Fibroblast of lung (primary cell): ENCODE data around the gene SP140L. TPM values are rescaled to one million over a fixed set of nuclear protein-coding genes. Genes with fewer than 3 reads are reported as not detected.

Source experiments
- DNase-seq, 2 donors: peaks; one replicate each; pipeline versions ENCODE4 v3.0.0 to v3.0.0-alpha.2; 2010; ENCODE audit warnings: low read depth in 2 of 2
- H2AFZ ChIP-seq: 2 replicates; pipeline ENCODE4 v1.5.1; 2012; ENCODE audit warnings: low read length, control low read depth, inconsistent platforms
- H3K27ac ChIP-seq: 2 replicates; pipeline ENCODE4 v1.5.1; 2011; ENCODE audit warnings: low read length, control low read depth; ENCODE audit not compliant: insufficient read depth
- H3K27me3 ChIP-seq: 2 replicates; pipeline ENCODE4 v1.5.1; 2011; ENCODE audit warnings: mild to moderate bottlenecking, low read length; ENCODE audit not compliant: control insufficient read depth, insufficient read depth
- H3K36me3 ChIP-seq: 2 replicates; pipeline ENCODE4 v1.5.1; 2011; ENCODE audit warnings: low read length; ENCODE audit not compliant: control insufficient read depth, insufficient read depth
- H3K4me1 ChIP-seq: 2 replicates; pipeline ENCODE4 v1.5.1; 2011; ENCODE audit warnings: low read length; ENCODE audit not compliant: control insufficient read depth, insufficient read depth; ENCODE audit errors: extremely low read depth
- H3K4me2 ChIP-seq: 2 replicates; pipeline ENCODE4 v1.5.1; 2011; ENCODE audit warnings: low read length, control low read depth; ENCODE audit not compliant: insufficient read depth; ENCODE audit errors: extremely low read depth
- H3K4me3 ChIP-seq, 4 experiments: fragments of 200-600 bp in 1 of 4; sonication (generic) in 1 of 4; replicated peaks in 1 of 4; 2 replicates each; pipeline ENCODE4 v1.5.1; 2011 to 2016; ENCODE audit warnings: low read length in 4 of 4, low read depth in 3 of 4, mild to moderate bottlenecking in 3 of 4, control low read depth in 2 of 4, inconsistent platforms in 1 of 4, mixed read lengths in 1 of 4; ENCODE audit not compliant: insufficient read depth in 1 of 4; ENCODE audit errors: control extremely low read depth in 1 of 4
- H3K79me2 ChIP-seq: 2 replicates; pipeline ENCODE4 v1.5.1; 2012; ENCODE audit warnings: mild to moderate bottlenecking, low read length, inconsistent platforms; ENCODE audit not compliant: control insufficient read depth, insufficient read depth
- H3K9ac ChIP-seq: 2 replicates; pipeline ENCODE4 v1.5.1; 2011; ENCODE audit warnings: mild to moderate bottlenecking, low read length, control low read depth; ENCODE audit not compliant: insufficient read depth
- H3K9me3 ChIP-seq: 2 replicates; pipeline ENCODE4 v1.5.1; 2012; ENCODE audit warnings: low read depth, low read length; ENCODE audit not compliant: control insufficient read depth, insufficient read depth
- H4K20me1 ChIP-seq: 2 replicates; pipeline ENCODE4 v1.5.1; 2011; ENCODE audit warnings: low read length; ENCODE audit not compliant: control insufficient read depth, insufficient read depth; ENCODE audit errors: extremely low read depth
- EZH2 ChIP-seq: IDR thresholded peaks from 2 replicates; pipeline ENCODE4 v1.5.1; 2012; ENCODE audit warnings: low read length, control low read depth, mild to moderate bottlenecking; ENCODE audit errors: missing control alignments
- polyA plus RNA-seq, 2 donors: library from polyadenylated mRNA; depleted of rRNA in 1 of 2; stranded (reverse) in 1 of 2; unstranded in 1 of 2; fragments of >200 nt; gene quantifications; 2 replicates each; pipeline ENCODE4 v1.2.1, GENCODE V29; 2011 to 2012; ENCODE audit warnings: missing spikeins in 1 of 2
- total RNA-seq: library from RNA; depleted of rRNA; stranded (reverse); fragments of >200 nt; gene quantifications from 2 replicates; pipeline ENCODE4 v1.2.1, GENCODE V29; 2014
- TF ChIP-seq, protein P1 (sequence below), 2 donors: IDR thresholded peaks in 1 of 2; conservative IDR thresholded peaks in 1 of 2; 1 replicate in 1 of 2; 2 replicates in 1 of 2; pipeline ENCODE4 v1.5.1; 2011 to 2012; ENCODE audit warnings: low read length in 2 of 2, control low read depth in 1 of 2, inconsistent platforms in 1 of 2, low read depth in 1 of 2, mild to moderate bottlenecking in 1 of 2

Gene SP140L
- total and polyA plus RNA-seq, 2 donors (not counting 1 experiment from before 2014, with no cell fraction given), result 10.9 to 16.9 TPM

DNA sequence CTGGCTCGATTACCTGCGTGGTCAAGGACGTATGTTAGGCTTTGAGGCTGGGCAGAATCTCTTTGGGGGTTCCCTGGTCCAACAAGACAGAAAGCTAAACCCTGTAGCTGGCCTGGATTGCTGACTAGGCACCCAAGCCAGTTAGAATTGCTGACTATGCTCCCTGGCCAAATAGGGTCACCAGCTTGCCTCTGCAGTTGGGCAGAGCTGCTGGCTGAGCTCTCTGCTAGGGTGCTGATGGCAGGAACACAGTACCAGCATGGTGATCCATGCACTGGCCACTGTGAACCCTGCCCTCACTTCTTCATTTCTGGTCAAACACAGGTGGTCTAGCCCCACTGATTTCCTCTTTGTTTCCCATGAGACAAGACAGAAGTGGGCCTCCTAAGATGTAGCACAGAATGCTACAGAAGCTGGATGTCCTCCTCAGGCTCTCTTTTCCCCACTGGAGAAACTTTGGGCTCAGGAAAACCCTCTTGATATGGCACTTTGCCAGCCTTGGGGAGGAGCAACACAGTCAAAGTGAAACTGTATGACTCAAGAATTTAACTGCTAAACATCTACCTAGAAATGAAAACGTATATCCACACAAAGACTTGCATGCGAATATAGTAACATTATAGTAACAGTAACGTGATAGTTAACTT, 20.8 kb downstream of the SP140L start:
- no peaks in the 10 kb centered on the region for H3K36me3 ChIP-seq
- no peak overlapping the region for H3K9ac ChIP-seq
- no peaks in the 10 kb centered on the region for H4K20me1 ChIP-seq
- no peaks in the 10 kb centered on the region for H3K4me1 ChIP-seq
- no peaks in the 10 kb centered on the region for H3K27me3 ChIP-seq
- H2AFZ ChIP-seq, result no peak overlapping the region
- DNase-seq, result peak; percentile 13 to 30
- TF ChIP-seq, protein P1, sequence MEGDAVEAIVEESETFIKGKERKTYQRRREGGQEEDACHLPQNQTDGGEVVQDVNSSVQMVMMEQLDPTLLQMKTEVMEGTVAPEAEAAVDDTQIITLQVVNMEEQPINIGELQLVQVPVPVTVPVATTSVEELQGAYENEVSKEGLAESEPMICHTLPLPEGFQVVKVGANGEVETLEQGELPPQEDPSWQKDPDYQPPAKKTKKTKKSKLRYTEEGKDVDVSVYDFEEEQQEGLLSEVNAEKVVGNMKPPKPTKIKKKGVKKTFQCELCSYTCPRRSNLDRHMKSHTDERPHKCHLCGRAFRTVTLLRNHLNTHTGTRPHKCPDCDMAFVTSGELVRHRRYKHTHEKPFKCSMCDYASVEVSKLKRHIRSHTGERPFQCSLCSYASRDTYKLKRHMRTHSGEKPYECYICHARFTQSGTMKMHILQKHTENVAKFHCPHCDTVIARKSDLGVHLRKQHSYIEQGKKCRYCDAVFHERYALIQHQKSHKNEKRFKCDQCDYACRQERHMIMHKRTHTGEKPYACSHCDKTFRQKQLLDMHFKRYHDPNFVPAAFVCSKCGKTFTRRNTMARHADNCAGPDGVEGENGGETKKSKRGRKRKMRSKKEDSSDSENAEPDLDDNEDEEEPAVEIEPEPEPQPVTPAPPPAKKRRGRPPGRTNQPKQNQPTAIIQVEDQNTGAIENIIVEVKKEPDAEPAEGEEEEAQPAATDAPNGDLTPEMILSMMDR (conservative IDR thresholded peaks at IDR 0.05 in 1 of 2, IDR thresholded peaks at IDR 0.05 in 1 of 2; ENCODE audit: low read depth in 1 of 2, low read length in 2 of 2), result no peak
- no peak for TF ChIP-seq EZH2
- H3K79me2 ChIP-seq, result peaks cover 5% of the 10 kb centered on the region
- no peak overlapping the region for H3K4me2 ChIP-seq
- H3K4me3 ChIP-seq, result no peak overlapping the region
- no peaks in the 10 kb centered on the region for H3K9me3 ChIP-seq
- H3K27ac ChIP-seq, result no peak overlapping the region

DNA sequence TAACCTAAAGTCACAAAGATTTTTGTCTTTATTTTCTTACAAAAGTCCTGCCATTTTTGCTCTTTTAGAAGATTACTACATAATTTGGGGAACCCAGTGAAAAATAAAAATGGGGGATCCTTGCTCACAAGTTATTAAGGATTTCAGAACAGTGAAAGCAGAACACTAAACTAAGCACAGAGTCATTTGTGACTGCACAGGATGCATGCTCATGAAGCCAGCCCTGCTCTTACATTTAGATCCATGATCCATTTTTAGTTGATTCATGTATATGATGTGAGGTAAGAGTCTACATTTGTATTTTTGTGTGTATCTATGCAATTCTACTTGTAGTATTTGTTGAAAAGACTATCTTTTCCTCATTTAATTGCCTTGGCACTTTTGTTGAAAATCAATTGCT, 21.8 kb downstream of the SP140L start:
- H3K4me2 ChIP-seq, result no peak overlapping the region
- no peak for DNase-seq
- no peaks in the 10 kb centered on the region for H3K27me3 ChIP-seq
- H3K9me3 ChIP-seq, result no peaks in the 10 kb centered on the region
- no peaks in the 10 kb centered on the region for H4K20me1 ChIP-seq
- no peaks in the 10 kb centered on the region for H3K36me3 ChIP-seq
- H3K79me2 ChIP-seq, result peaks cover 5% of the 10 kb centered on the region
- no peaks in the 10 kb centered on the region for H3K4me1 ChIP-seq
- TF ChIP-seq EZH2, result no peak
- TF ChIP-seq, protein P1 (conservative IDR thresholded peaks at IDR 0.05 in 1 of 2, IDR thresholded peaks at IDR 0.05 in 1 of 2; ENCODE audit: low read depth in 1 of 2, low read length in 2 of 2), result no peak
- H3K9ac ChIP-seq, result no peak overlapping the region
- H3K27ac ChIP-seq, result no peak overlapping the region
- no peak overlapping the region for H3K4me3 ChIP-seq
- no peak overlapping the region for H2AFZ ChIP-seq

DNA sequence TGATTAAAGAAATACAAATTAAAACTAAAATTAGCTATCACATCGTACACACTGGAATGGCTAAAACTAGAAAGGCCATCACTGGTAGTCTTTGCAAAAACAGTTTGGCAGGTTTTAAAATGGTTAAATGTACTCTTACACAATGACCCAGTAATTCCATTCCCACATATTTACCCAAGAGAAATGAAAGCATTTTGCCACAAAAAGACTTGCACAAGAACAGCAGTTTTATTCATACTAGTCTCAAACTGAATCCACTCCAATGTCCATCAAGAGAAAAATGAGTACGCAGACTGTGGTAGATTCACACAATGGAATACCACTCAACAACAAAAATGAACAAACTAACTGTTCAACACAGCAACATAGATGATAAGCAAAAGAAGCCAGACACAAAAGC, 29.1 kb downstream of the SP140L start:
- H4K20me1 ChIP-seq, result no peaks in the 10 kb centered on the region
- no peak overlapping the region for H3K27ac ChIP-seq
- no peak overlapping the region for H3K9ac ChIP-seq
- no peak overlapping the region for H3K4me2 ChIP-seq
- DNase-seq, result peak; percentile 32 to 64
- H3K36me3 ChIP-seq, result no peaks in the 10 kb centered on the region
- TF ChIP-seq, protein P1 (conservative IDR thresholded peaks at IDR 0.05 in 1 of 2, IDR thresholded peaks at IDR 0.05 in 1 of 2; ENCODE audit: low read depth in 1 of 2, low read length in 2 of 2), result no peak
- no peak for TF ChIP-seq EZH2
- H3K27me3 ChIP-seq, result no peaks in the 10 kb centered on the region
- H3K4me3 ChIP-seq, result no peak overlapping the region
- H3K4me1 ChIP-seq, result no peaks in the 10 kb centered on the region
- no peaks in the 10 kb centered on the region for H3K9me3 ChIP-seq
- H2AFZ ChIP-seq, result no peak overlapping the region
- H3K79me2 ChIP-seq, result no peaks in the 10 kb centered on the region
